Measurements from ENCODE around the gene SMAD9. TPM values are rescaled to one million over a fixed set of nuclear protein-coding genes. Genes with fewer than 3 reads are reported as not detected.

Gene SMAD9
- total and polyA plus RNA-seq, 4 donors = 2.5 to 35.0 (median 6.2) TPM

- no peak for TF ChIP-seq CTCF (IDR thresholded peaks at IDR 0.05; ENCODE audit: control extremely low read depth, extremely low read depth)
- Histone ChIP-seq H3K27ac (ENCODE audit: low read depth in 1 of 2, low read length in 1 of 2) (no peak overlapping the region), H3K9ac (ENCODE audit: insufficient read depth in 1 of 2, low read length in 2 of 2) (no peak overlapping the region), H3K36me3 (ENCODE audit: control insufficient read depth in 4 of 4, insufficient read depth in 4 of 4, low read length in 4 of 4) (no peaks in the 10 kb centered on the region), H3K27me3 (ENCODE audit: control insufficient read depth in 3 of 3, insufficient read depth in 3 of 3, low read length in 2 of 3) (no peaks in the 10 kb centered on the region), H3K4me3 (no peak overlapping the region), H3K4me1 (ENCODE audit: control insufficient read depth in 5 of 5, insufficient read depth in 5 of 5, low read length in 5 of 5) (no peaks in the 10 kb centered on the region), H3K9me3 (ENCODE audit: control insufficient read depth in 4 of 4, insufficient read depth in 3 of 4, low read length in 3 of 4) (no peaks in the 10 kb centered on the region)
- WGBS, 2 donors = 77 to 83% methylated on average over 6 of the region's 6 CpGs
- ATAC-seq (ENCODE audit: insufficient read depth, low FRiP score) (no peak), DNase-seq (no peak)
Observed at GRCh38 chr13:36804588-36804987, 115.5 kb downstream of the SMAD9 start.

GRCh38 chr13:36801035-36801434, 119.0 kb downstream of the SMAD9 start:
- Histone ChIP-seq H3K9me3 (ENCODE audit: control insufficient read depth in 4 of 4, insufficient read depth in 3 of 4, low read length in 3 of 4) (no peaks in the 10 kb centered on the region), H3K27ac (ENCODE audit: low read depth in 1 of 2, low read length in 1 of 2) (no peak overlapping the region), H3K4me3 (no peak overlapping the region), H3K9ac (ENCODE audit: insufficient read depth in 1 of 2, low read length in 2 of 2) (no peak overlapping the region), H3K4me1 (ENCODE audit: control insufficient read depth in 5 of 5, insufficient read depth in 5 of 5, low read length in 5 of 5) (no peaks in the 10 kb centered on the region), H3K27me3 (ENCODE audit: control insufficient read depth in 3 of 3, insufficient read depth in 3 of 3, low read length in 2 of 3) (no peaks in the 10 kb centered on the region), H3K36me3 (ENCODE audit: control insufficient read depth in 4 of 4, insufficient read depth in 4 of 4, low read length in 4 of 4) (no peaks in the 10 kb centered on the region)
- WGBS, 2 donors = 53 to 56% methylated on average over 3 of the region's 3 CpGs
- ATAC-seq (ENCODE audit: insufficient read depth, low FRiP score) (no peak), DNase-seq (no peak)
- TF ChIP-seq CTCF (IDR thresholded peaks at IDR 0.05; ENCODE audit: control extremely low read depth, extremely low read depth) = no peak

- WGBS, 2 donors = 78% methylated on average over 3 of the region's 3 CpGs
Observed at GRCh38 chr13:36796052-36796451, 124.0 kb downstream of the SMAD9 start.

More at GRCh38 chr13:36796052-36796451, 124.0 kb downstream of the SMAD9 start:
- no peak for TF ChIP-seq CTCF (IDR thresholded peaks at IDR 0.05; ENCODE audit: control extremely low read depth, extremely low read depth)
- H3K27me3 ChIP-seq (ENCODE audit: control insufficient read depth in 3 of 3, insufficient read depth in 3 of 3, low read length in 2 of 3) = no peaks in the 10 kb centered on the region
- DNase-seq (no peak), ATAC-seq (ENCODE audit: insufficient read depth, low FRiP score) (no peak)
- H3K27ac ChIP-seq (ENCODE audit: low read depth in 1 of 2, low read length in 1 of 2) = no peak overlapping the region
- no peaks in the 10 kb centered on the region for H3K9me3 ChIP-seq (ENCODE audit: control insufficient read depth in 4 of 4, insufficient read depth in 3 of 4, low read length in 3 of 4)
- H3K4me1 ChIP-seq (ENCODE audit: control insufficient read depth in 5 of 5, insufficient read depth in 5 of 5, low read length in 5 of 5) = peaks cover 0 to 15% (median 0%) of the 10 kb centered on the region in 5 donors
- no peak overlapping the region for H3K4me3 ChIP-seq
- peak overlapping the region in 1 of 2 donors; percentile 9 for H3K9ac ChIP-seq (ENCODE audit: insufficient read depth in 1 of 2, low read length in 2 of 2)
- H3K36me3 ChIP-seq (ENCODE audit: control insufficient read depth in 4 of 4, insufficient read depth in 4 of 4, low read length in 4 of 4) = no peaks in the 10 kb centered on the region

Measured in lung (tissue), 12 donors.